Erythroblast (primary cell): ENCODE results near the gene HIPK2.

Experiments
- GATA1 ChIP-seq: IDR thresholded peaks from 2 replicates; pipeline ENCODE4 v1.6.1; 2011; ENCODE audit warnings: low read depth, mild to moderate bottlenecking, control low read depth, low read length, moderate library complexity
- POLR2A ChIP-seq: IDR thresholded peaks from 2 replicates; pipeline ENCODE4 v1.6.1; 2011; ENCODE audit warnings: mild to moderate bottlenecking, low read length

DNA sequence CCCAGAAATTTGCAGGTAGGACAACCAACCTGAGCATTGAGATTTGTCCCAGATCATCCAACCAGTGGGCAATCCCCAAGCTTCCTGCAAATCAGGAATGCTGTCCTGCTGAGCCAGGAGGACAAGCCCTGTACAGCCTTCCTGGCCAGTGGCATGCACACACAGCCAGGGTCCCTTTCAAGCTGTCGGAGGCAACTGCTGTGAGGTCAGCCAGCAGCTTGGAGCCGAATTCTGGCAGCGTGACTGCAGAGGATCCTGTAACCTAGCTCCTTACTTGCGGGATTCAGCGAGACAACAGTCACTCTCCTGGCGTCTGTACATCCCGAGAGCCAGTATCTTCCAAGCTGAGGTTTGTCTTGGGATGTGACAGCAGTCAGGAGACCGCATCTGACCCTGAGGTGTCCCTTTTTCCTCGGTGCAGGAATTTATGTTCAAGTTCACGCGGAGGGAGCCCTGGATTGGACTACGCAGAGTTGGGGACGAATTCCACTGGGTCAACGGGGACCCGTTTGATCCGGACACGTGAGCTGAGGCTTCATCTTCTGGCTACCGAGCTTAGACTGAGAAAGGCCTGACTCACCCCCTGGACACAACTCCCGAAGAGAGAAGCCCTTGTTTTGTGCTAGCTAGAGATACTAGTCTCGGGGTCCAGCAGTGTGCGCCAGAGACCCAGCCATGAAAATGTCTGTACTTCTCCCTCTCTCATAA, 236.0 kb downstream of the HIPK2 start:
- TF ChIP-seq POLR2A (no peak), GATA1 (no peak)
